Measurements from ENCODE around the gene PPFIA1. TPM values are rescaled to one million over a fixed set of nuclear protein-coding genes. Genes with fewer than 3 reads are reported as not detected.

The PPFIA1 gene
- total and polyA plus RNA-seq, 2 of the 8 experiments (the other 6 are each of a cell fraction or from before 2014, with no cell fraction given): 44.3 to 73.5 TPM

DNA sequence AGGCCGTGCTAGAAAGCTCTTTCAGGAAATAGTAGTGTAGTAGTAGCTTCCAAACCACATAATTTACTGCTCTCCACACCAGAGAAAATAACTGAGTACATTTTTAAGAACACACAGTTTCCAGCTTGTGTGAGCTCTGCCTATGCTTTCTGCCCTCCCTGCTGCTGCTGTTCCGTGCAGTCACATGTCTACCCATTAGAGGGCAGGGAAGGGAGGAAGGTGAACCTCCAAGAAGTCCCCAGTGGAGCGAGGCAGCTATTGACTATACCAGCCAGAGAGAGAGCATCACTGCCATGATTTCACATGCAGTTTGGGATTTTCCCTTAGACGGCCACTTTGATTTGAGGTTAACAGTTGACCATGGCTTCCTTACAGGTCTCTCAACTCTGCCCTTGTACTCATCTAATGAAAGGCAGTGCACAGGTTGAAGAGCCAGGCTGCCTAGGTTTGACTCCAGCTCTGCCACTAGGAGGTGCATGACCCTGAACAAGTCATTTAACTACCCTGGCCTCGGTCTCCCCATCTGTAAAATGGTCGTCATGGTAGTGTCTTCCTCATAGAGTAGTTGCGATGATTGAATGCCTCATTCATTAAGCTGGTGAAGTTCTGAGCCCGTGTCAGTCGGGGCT lies 108.1 kb downstream of the PPFIA1 start (continued):
- TF ChIP-seq CTCF (IDR thresholded peaks at IDR 0.05; ENCODE audit: control extremely low read depth in 1 of 3, insufficient read depth in 1 of 3, low read depth in 1 of 3, low read length in 3 of 3): peak; percentile 1 to 43 (median 31); a peak in 3 of 4 replicates
- TF ChIP-seq TBP (IDR thresholded peaks at IDR 0.05; ENCODE audit: low read depth, low read length): no peak
- TF ChIP-seq JUND (IDR thresholded peaks at IDR 0.05; ENCODE audit: low read length): no peak
- no peak for TF ChIP-seq ASH2L (IDR thresholded peaks at IDR 0.05; ENCODE audit: low read length)
- TF ChIP-seq SRF (IDR thresholded peaks at IDR 0.05; ENCODE audit: low read depth, low read length): no peak

Data from H1 (cell line).